ENCODE measurements around the gene PPP1R3F. TPM values are rescaled to one million over a fixed set of nuclear protein-coding genes. Genes with fewer than 3 reads are reported as not detected.

The PPP1R3F gene
- total and polyA plus RNA-seq, 9 of the 15 experiments (the other 6 are each of a cell fraction or from before 2014, with no cell fraction given): 0.03 to 0.91 (median 0.43) TPM; not detected in 1

GRCh38 chrX:49292400-49293362 is 23.1 kb downstream of the PPP1R3F start (continued):
- TF ChIP-seq, protein P1, sequence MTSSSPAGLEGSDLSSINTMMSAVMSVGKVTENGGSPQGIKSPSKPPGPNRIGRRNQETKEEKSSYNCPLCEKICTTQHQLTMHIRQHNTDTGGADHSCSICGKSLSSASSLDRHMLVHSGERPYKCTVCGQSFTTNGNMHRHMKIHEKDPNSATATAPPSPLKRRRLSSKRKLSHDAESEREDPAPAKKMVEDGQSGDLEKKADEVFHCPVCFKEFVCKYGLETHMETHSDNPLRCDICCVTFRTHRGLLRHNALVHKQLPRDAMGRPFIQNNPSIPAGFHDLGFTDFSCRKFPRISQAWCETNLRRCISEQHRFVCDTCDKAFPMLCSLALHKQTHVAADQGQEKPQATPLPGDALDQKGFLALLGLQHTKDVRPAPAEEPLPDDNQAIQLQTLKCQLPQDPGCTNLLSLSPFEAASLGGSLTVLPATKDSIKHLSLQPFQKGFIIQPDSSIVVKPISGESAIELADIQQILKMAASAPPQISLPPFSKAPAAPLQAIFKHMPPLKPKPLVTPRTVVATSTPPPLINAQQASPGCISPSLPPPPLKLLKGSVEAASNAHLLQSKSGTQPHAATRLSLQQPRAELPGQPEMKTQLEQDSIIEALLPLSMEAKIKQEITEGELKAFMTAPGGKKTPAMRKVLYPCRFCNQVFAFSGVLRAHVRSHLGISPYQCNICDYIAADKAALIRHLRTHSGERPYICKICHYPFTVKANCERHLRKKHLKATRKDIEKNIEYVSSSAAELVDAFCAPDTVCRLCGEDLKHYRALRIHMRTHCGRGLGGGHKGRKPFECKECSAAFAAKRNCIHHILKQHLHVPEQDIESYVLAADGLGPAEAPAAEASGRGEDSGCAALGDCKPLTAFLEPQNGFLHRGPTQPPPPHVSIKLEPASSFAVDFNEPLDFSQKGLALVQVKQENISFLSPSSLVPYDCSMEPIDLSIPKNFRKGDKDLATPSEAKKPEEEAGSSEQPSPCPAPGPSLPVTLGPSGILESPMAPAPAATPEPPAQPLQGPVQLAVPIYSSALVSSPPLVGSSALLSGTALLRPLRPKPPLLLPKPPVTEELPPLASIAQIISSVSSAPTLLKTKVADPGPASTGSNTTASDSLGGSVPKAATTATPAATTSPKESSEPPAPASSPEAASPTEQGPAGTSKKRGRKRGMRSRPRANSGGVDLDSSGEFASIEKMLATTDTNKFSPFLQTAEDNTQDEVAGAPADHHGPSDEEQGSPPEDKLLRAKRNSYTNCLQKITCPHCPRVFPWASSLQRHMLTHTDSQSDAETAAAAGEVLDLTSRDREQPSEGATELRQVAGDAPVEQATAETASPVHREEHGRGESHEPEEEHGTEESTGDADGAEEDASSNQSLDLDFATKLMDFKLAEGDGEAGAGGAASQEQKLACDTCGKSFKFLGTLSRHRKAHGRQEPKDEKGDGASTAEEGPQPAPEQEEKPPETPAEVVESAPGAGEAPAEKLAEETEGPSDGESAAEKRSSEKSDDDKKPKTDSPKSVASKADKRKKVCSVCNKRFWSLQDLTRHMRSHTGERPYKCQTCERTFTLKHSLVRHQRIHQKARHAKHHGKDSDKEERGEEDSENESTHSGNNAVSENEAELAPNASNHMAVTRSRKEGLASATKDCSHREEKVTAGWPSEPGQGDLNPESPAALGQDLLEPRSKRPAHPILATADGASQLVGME (CRISPR knock-in tag; IDR thresholded peaks at IDR 0.05): no peak
- TF ChIP-seq SIX5 (IDR thresholded peaks at IDR 0.05; ENCODE audit: borderline replicate concordance in 1 of 2, insufficient read depth in 1 of 2, low read depth in 1 of 2, low read length in 2 of 2): no peak
- no peak for TF ChIP-seq HLTF (IDR thresholded peaks at IDR 0.05)
- no peak for TF ChIP-seq ZNF212 (CRISPR knock-in tag; IDR thresholded peaks at IDR 0.05)
- TF ChIP-seq MAFF (IDR thresholded peaks at IDR 0.05; ENCODE audit: low read length): no peak
- TF ChIP-seq BCOR (IDR thresholded peaks at IDR 0.05): peak; percentile 53; the same call in 1 of the 2 replicates
- no peak for TF ChIP-seq RAD21 (CRISPR knock-in tag; conservative IDR thresholded peaks at IDR 0.05 in 1 of 2, IDR thresholded peaks at IDR 0.05 in 1 of 2)
- no peak for TF ChIP-seq POLR2B (IDR thresholded peaks at IDR 0.05; ENCODE audit: low read depth, partially characterized antibody)
- TF ChIP-seq PRMT5 (CRISPR knock-in tag; IDR thresholded peaks at IDR 0.05): no peak
- TF ChIP-seq BMI1 (IDR thresholded peaks at IDR 0.05; ENCODE audit: low read length): no peak
- no peak for TF ChIP-seq KLF16 (IDR thresholded peaks at IDR 0.05)
- TF ChIP-seq TEAD1 (CRISPR knock-in tag; IDR thresholded peaks at IDR 0.05): no peak
- TF ChIP-seq, protein P2, sequence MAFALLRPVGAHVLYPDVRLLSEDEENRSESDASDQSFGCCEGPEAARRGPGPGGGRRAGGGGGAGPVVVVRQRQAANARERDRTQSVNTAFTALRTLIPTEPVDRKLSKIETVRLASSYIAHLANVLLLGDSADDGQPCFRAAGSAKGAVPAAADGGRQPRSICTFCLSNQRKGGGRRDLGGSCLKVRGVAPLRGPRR (CRISPR knock-in tag; IDR thresholded peaks at IDR 0.05): no peak
- no peak for TF ChIP-seq POLR3G (IDR thresholded peaks at IDR 0.05; ENCODE audit: extremely low read depth, insufficient read length, insufficient replicate concordance)
- TF ChIP-seq ZNF76 (CRISPR knock-in tag; IDR thresholded peaks at IDR 0.05; ENCODE audit: borderline replicate concordance): no peak
- no peak for TF ChIP-seq ZNF324 (CRISPR knock-in tag; IDR thresholded peaks at IDR 0.05)
- 0 out of 4 replicates have a peak, but pooled peaks of 1 of the 2 experiments have one; percentile 23 for TF ChIP-seq KDM1A (IDR thresholded peaks at IDR 0.05)
- no peak for TF ChIP-seq ZNF280A (IDR thresholded peaks at IDR 0.05; ENCODE audit: low read depth, partially characterized antibody)
- no peak for TF ChIP-seq ZFPM2 (CRISPR knock-in tag; IDR thresholded peaks at IDR 0.05)
- TF ChIP-seq KDM4B (IDR thresholded peaks at IDR 0.05; ENCODE audit: borderline replicate concordance in 2 of 2, low read depth in 1 of 2): no peak
- TF ChIP-seq COPS2 (conservative IDR thresholded peaks at IDR 0.05): no peak

Data from K562 (cell line).